ENCODE results near the gene SLC1A2. TPM values are rescaled to one million over a fixed set of nuclear protein-coding genes. Genes with fewer than 3 reads are reported as not detected.

SLC1A2 gene
- total RNA-seq, 1 experiment from 2014 or later, result not detected

DNA sequence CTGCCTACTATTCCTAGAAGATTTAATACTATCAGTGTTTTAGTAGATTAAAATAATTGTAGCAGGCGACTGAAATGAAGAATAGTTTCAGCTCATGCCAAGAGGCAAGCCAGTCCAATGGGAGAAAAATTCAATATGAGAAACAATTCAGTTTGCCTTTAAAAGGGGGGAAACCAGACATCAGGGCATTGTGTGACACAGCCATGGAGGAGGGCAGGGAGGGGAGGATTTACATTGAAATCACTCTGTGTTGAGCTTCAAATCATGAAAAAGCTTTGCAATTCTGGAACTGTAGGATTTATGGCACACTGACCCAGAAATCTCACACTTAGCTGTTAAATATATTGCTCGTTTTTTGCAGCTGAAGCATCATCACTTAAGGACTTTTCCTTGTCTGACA lies 4.6 kb downstream of the SLC1A2 start:
- ChIA-PET CTCF (interaction anchor here (0.6 to 1.4 kb wide), 6 partner anchors 9 to 242 kb away, joined by 3 to 5 read pairs (median 3); no protein-coding TSS in a partner anchor), POLR2A (interaction anchor here (0.6 kb wide), 1 partner anchor 27 kb away, joined by 3 read pairs; no protein-coding TSS in a partner anchor)
- Mint-ChIP-seq H3K9me3 (ENCODE audit: unreplicated experiment) (no peaks in the 10 kb centered on the region), H3K4me3 (ENCODE audit: unreplicated experiment) (no peak overlapping the region), H3K27me3 (ENCODE audit: insufficient read depth, unreplicated experiment) (peaks cover 81% of the 10 kb centered on the region), H3K36me3 (ENCODE audit: insufficient read depth, unreplicated experiment) (no peaks in the 10 kb centered on the region), H3K27ac (ENCODE audit: low read depth, unreplicated experiment) (no peak overlapping the region), H3K4me1 (ENCODE audit: insufficient read depth, unreplicated experiment) (no peaks in the 10 kb centered on the region)
- DNase-seq (ENCODE audit: unreplicated experiment), result no peak
- BruUV-seq (replicated peaks), result no TSS peak
- intact Hi-C loops (cut with micrococcal nuclease), result no loop called here
- TF ChIP-seq, protein P1, sequence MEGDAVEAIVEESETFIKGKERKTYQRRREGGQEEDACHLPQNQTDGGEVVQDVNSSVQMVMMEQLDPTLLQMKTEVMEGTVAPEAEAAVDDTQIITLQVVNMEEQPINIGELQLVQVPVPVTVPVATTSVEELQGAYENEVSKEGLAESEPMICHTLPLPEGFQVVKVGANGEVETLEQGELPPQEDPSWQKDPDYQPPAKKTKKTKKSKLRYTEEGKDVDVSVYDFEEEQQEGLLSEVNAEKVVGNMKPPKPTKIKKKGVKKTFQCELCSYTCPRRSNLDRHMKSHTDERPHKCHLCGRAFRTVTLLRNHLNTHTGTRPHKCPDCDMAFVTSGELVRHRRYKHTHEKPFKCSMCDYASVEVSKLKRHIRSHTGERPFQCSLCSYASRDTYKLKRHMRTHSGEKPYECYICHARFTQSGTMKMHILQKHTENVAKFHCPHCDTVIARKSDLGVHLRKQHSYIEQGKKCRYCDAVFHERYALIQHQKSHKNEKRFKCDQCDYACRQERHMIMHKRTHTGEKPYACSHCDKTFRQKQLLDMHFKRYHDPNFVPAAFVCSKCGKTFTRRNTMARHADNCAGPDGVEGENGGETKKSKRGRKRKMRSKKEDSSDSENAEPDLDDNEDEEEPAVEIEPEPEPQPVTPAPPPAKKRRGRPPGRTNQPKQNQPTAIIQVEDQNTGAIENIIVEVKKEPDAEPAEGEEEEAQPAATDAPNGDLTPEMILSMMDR (IDR thresholded peaks at IDR 0.05; ENCODE audit: unreplicated experiment), result no peak

DNA sequence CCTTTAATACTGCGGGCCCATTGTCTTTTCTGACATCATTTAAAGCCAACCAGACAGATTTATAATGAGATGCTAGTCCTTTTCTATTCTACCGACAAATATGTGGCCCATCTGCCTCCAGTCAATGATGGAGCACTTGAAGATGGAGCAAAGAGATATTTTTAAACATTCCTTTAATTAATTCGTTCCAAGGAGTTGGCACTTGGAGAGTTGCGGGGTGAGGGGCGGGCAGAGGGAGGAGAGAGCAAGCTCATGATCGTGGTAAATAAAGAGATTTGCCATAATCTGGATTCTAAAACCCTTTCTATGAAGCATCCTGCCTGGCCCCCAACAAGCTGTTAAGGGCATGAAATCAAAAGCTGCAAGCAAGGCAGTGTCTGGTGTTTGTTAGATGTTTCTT lies 5.0 kb downstream of the SLC1A2 start:
- Mint-ChIP-seq H3K4me3 (ENCODE audit: unreplicated experiment) (no peak overlapping the region), H3K27ac (ENCODE audit: low read depth, unreplicated experiment) (no peak overlapping the region), H3K27me3 (ENCODE audit: insufficient read depth, unreplicated experiment) (peaks cover 81% of the 10 kb centered on the region), H3K9me3 (ENCODE audit: unreplicated experiment) (no peaks in the 10 kb centered on the region), H3K36me3 (ENCODE audit: insufficient read depth, unreplicated experiment) (no peaks in the 10 kb centered on the region), H3K4me1 (ENCODE audit: insufficient read depth, unreplicated experiment) (no peaks in the 10 kb centered on the region)
- DNase-seq (ENCODE audit: unreplicated experiment), result no peak
- intact Hi-C loops (cut with micrococcal nuclease), result no loop called here
- CTCF ChIA-PET, result interaction anchor here (0.6 to 1.4 kb wide), 6 partner anchors 10 to 242 kb away, joined by 3 to 5 read pairs (median 3); no protein-coding TSS in a partner anchor
- BruUV-seq (replicated peaks), result no TSS peak
- TF ChIP-seq, protein P1 (IDR thresholded peaks at IDR 0.05; ENCODE audit: unreplicated experiment), result no peak
- POLR2A ChIA-PET, result interaction anchor here (0.6 kb wide), 1 partner anchor 27 kb away, joined by 3 read pairs; no protein-coding TSS in a partner anchor

DNA sequence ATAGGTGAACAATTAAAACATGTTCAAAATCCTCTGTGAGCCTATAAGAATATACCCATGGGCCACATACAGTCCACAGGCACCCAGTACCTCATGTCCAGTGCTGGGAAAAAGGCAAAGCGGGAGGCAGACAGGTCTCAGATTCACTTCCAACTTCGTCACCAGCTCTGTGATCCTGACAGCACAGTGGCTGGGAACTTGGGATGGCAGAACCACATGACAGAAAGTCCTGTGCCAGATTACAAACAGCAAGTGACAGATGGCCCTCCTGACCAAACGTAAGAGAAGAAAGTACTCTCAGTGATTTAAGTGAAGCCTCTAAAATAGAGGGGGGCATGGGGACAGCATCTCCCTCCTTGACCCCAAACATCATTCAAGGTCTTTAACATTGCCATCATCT lies 5.8 kb downstream of the SLC1A2 start:
- intact Hi-C loops (cut with micrococcal nuclease), result no loop called here
- H3K4me3 Mint-ChIP-seq (ENCODE audit: unreplicated experiment), result no peak overlapping the region
- no peaks in the 10 kb centered on the region for H3K9me3 Mint-ChIP-seq (ENCODE audit: unreplicated experiment)
- no peak for DNase-seq (ENCODE audit: unreplicated experiment)
- TF ChIP-seq, protein P1 (IDR thresholded peaks at IDR 0.05; ENCODE audit: unreplicated experiment), result no peak
- H3K27ac Mint-ChIP-seq (ENCODE audit: low read depth, unreplicated experiment), result no peak overlapping the region
- ChIA-PET POLR2A (no interaction called here), CTCF (interaction anchor here (1.0 kb wide), 1 partner anchor 16 kb away, joined by 4 read pairs; no protein-coding TSS in a partner anchor)
- BruUV-seq (replicated peaks), result no TSS peak
- H3K27me3 Mint-ChIP-seq (ENCODE audit: insufficient read depth, unreplicated experiment), result peaks cover 74% of the 10 kb centered on the region
- H3K36me3 Mint-ChIP-seq (ENCODE audit: insufficient read depth, unreplicated experiment), result no peaks in the 10 kb centered on the region
- H3K4me1 Mint-ChIP-seq (ENCODE audit: insufficient read depth, unreplicated experiment), result no peaks in the 10 kb centered on the region

DNA sequence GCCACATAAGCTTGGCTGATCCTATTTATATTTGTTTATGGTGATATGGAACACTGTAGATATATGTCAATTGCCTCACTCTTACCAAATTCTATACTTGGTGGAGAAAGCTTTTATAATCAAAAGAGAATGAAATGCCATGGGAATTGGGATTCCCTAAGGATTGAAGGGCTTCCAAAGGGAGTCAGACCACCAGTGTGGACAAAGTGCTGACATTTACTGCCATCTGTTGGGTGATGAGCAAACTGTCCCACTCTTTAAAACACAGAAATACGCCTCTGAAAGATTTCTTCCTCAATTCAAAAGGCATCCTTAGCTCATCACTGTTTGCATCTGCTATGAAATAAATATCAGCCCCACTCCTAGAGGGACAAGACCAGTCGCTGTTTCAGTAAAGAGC lies 7.1 kb downstream of the SLC1A2 start:
- Mint-ChIP-seq H3K4me1 (ENCODE audit: insufficient read depth, unreplicated experiment) (no peaks in the 10 kb centered on the region), H3K9me3 (ENCODE audit: unreplicated experiment) (no peaks in the 10 kb centered on the region), H3K27me3 (ENCODE audit: insufficient read depth, unreplicated experiment) (peaks cover 61% of the 10 kb centered on the region), H3K4me3 (ENCODE audit: unreplicated experiment) (no peak overlapping the region), H3K27ac (ENCODE audit: low read depth, unreplicated experiment) (no peak overlapping the region), H3K36me3 (ENCODE audit: insufficient read depth, unreplicated experiment) (no peaks in the 10 kb centered on the region)
- intact Hi-C loops (cut with micrococcal nuclease), result no loop called here
- ChIA-PET POLR2A (no interaction called here), CTCF (interaction anchor here (0.5 to 1.6 kb wide), 10 partner anchors 8 to 523 kb away, joined by 3 to 13 read pairs (median 4); no protein-coding TSS in a partner anchor)
- BruUV-seq (replicated peaks), result no TSS peak
- DNase-seq (ENCODE audit: unreplicated experiment), result peak; percentile 17
- TF ChIP-seq, protein P1 (IDR thresholded peaks at IDR 0.05; ENCODE audit: unreplicated experiment), result peak; percentile 21
